ENCODE measurements around the gene ANKFY1.
A peak's percentile ranks its signal among the peaks of the same experiment; 100 is the strongest.

The ANKFY1 gene

DNA sequence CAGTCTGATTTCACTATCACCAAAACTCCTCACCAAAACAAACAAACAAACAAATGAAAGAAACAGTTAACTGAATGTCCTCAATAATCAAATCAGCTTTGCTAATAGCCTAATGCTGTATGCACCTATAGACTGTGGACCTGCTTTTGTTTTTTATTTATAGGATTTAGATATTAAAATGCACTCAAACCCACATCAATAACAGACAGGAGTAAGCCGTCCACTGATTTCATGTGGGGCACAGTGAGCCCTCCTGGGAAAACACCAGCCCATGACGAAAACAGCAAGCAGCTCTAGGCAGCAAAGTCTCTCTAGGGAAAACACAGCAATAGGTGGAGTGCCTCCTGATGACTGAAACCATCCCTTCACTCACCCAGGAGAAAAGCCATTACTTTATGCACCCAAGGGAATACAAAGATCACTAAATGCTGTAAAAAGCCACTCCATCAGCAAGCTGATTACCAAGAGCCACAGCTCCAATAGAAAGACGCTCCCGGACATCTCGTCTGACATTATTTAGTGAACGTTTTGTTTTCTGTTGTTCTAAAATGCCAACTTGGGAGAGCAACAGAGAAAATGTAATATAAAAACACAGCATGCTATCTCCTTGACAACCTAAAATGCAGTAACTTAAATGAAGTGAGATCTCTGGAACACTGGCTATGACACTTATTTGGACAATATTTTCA, 47.8 kb downstream of the ANKFY1 start:
- TF ChIP-seq, protein P1, sequence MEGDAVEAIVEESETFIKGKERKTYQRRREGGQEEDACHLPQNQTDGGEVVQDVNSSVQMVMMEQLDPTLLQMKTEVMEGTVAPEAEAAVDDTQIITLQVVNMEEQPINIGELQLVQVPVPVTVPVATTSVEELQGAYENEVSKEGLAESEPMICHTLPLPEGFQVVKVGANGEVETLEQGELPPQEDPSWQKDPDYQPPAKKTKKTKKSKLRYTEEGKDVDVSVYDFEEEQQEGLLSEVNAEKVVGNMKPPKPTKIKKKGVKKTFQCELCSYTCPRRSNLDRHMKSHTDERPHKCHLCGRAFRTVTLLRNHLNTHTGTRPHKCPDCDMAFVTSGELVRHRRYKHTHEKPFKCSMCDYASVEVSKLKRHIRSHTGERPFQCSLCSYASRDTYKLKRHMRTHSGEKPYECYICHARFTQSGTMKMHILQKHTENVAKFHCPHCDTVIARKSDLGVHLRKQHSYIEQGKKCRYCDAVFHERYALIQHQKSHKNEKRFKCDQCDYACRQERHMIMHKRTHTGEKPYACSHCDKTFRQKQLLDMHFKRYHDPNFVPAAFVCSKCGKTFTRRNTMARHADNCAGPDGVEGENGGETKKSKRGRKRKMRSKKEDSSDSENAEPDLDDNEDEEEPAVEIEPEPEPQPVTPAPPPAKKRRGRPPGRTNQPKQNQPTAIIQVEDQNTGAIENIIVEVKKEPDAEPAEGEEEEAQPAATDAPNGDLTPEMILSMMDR (IDR thresholded peaks at IDR 0.05; ENCODE audit: low read depth, low read length), result no peak
- TF ChIP-seq, protein P2, sequence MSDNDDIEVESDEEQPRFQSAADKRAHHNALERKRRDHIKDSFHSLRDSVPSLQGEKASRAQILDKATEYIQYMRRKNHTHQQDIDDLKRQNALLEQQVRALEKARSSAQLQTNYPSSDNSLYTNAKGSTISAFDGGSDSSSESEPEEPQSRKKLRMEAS (IDR thresholded peaks at IDR 0.05; ENCODE audit: low read depth, low read length), result no peak
- TF ChIP-seq MYC (IDR thresholded peaks at IDR 0.05; ENCODE audit: low read depth, low read length) (no peak), POLR2A (IDR thresholded peaks at IDR 0.05; ENCODE audit: extremely low read depth, insufficient read length) (no peak)
- DNase-seq (ENCODE audit: low read depth), result peak; percentile 11
- no peak overlapping the region for H3K4me3 ChIP-seq (ENCODE audit: low read depth, low read length)

DNA sequence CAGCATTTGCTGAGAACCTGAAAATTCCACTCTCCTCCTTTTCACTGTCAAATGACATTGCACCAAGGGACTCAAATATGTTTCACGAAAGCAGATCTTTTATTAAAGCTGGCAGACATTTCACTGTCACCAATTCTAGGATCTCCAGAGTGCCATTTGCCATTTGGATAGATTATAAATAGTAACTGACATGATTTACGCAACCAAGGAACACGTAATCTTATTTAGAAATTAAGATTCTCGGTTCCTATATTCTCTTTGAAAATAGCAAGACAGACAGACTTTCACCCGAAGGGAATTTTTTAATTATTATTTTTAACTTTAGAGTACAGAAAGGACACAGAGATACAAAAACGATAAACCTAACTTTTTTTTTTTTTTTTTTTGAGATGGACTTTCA, 49.6 kb downstream of the ANKFY1 start:
- TF ChIP-seq, protein P1 (IDR thresholded peaks at IDR 0.05; ENCODE audit: low read depth, low read length), result no peak
- TF ChIP-seq, protein P2 (IDR thresholded peaks at IDR 0.05; ENCODE audit: low read depth, low read length), result no peak
- DNase-seq (ENCODE audit: low read depth), result no peak
- H3K4me3 ChIP-seq (ENCODE audit: low read depth, low read length), result no peak overlapping the region

DNA sequence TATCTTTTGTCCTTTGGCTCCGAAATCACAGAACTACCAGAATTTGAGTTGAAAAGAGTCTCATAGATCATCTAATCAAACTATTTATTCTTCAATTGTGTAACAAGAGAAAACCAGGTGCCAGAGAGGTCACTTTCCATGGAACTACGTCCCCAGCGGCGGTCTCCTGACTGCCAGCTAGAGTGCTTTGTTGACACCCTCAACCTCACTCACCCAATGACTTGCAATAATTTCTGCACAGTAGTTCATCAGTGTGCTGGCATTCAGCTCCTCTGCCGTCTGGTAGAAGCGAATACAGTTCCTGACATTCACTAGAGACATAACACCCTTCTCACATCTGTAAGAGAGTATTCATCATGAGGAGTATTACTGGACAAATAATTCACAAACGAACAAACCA, 54.2 kb downstream of the ANKFY1 start:
- TF ChIP-seq POLR2A (IDR thresholded peaks at IDR 0.05; ENCODE audit: extremely low read depth, insufficient read length), result no peak
- TF ChIP-seq, protein P1 (IDR thresholded peaks at IDR 0.05; ENCODE audit: low read depth, low read length), result no peak
- no peak for TF ChIP-seq MYC (IDR thresholded peaks at IDR 0.05; ENCODE audit: low read depth, low read length)
- TF ChIP-seq, protein P2 (IDR thresholded peaks at IDR 0.05; ENCODE audit: low read depth, low read length), result no peak
- H3K4me3 ChIP-seq (ENCODE audit: low read depth, low read length), result no peak overlapping the region
- no peak for DNase-seq (ENCODE audit: low read depth)

DNA sequence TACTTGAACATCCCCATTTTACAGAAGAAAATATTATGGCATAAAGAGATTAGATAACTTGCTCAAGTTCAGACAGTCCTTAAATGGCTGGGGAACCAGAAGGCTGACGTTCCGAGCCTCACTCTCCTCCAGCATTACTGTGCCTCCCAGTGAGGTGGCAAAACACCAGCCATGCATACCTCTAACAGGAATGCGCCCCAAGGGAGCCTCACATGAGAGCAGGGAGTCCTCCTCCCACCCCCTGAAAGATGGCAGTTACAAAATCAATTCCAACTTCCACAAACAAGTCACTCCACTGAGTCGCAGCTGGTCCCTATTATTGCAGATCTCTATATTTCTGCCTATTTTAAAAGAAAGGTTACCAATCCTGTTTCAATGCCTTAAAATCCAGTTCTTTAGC, 55.5 kb downstream of the ANKFY1 start:
- TF ChIP-seq POLR2A (IDR thresholded peaks at IDR 0.05; ENCODE audit: extremely low read depth, insufficient read length), result no peak
- no peak for TF ChIP-seq MYC (IDR thresholded peaks at IDR 0.05; ENCODE audit: low read depth, low read length)
- TF ChIP-seq, protein P2 (IDR thresholded peaks at IDR 0.05; ENCODE audit: low read depth, low read length), result no peak
- no peak for DNase-seq (ENCODE audit: low read depth)
- no peak overlapping the region for H3K4me3 ChIP-seq (ENCODE audit: low read depth, low read length)

DNA sequence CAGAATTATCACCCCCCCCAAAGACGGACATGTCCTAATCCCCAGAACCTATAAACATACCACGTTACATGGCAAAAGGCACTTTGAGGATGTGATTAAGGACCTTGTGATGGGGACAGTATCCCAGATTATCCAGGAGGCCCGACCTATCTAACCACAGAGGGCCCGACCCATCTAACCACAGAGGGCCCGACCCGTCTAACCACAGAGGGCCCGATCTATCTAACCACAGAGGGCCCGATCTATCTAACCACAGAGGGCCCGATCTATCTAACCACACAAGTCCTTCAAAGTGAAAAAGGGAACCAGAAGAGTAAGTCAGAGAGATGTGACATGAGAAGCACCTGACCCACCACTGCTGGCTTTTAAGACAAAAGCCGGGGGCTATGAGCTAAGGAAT, 56.8 kb downstream of the ANKFY1 start:
- DNase-seq (ENCODE audit: low read depth), result peak; percentile 71
- no peak overlapping the region for H3K4me3 ChIP-seq (ENCODE audit: low read depth, low read length)
- TF ChIP-seq, protein P1 (IDR thresholded peaks at IDR 0.05; ENCODE audit: low read depth, low read length), result no peak
- TF ChIP-seq MYC (IDR thresholded peaks at IDR 0.05; ENCODE audit: low read depth, low read length) (no peak), POLR2A (IDR thresholded peaks at IDR 0.05; ENCODE audit: extremely low read depth, insufficient read length) (no peak)
- TF ChIP-seq, protein P2 (IDR thresholded peaks at IDR 0.05; ENCODE audit: low read depth, low read length), result no peak

DNA sequence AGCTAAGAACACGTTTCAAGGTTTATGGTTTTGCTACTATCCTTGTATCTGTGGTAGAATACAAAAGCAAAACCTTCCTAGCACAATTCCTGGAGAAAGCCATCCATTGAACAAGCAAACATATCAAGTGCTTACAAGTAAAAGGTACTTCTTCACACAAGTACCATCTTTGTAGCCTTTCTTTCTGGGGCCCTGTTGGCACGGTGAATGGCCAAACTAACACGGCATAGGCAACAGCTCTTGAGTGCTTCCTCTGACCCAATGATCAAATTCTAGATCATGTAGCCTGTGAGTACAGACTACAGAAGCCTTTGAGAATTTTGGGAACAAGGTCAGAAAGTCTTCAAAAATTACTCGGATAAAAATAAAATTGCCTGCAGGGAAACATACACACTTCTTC, 57.9 kb downstream of the ANKFY1 start:
- DNase-seq (ENCODE audit: low read depth), result no peak
- no peak overlapping the region for H3K4me3 ChIP-seq (ENCODE audit: low read depth, low read length)
- TF ChIP-seq MYC (IDR thresholded peaks at IDR 0.05; ENCODE audit: low read depth, low read length) (no peak), POLR2A (IDR thresholded peaks at IDR 0.05; ENCODE audit: extremely low read depth, insufficient read length) (no peak)
- TF ChIP-seq, protein P1 (IDR thresholded peaks at IDR 0.05; ENCODE audit: low read depth, low read length), result no peak
- TF ChIP-seq, protein P2 (IDR thresholded peaks at IDR 0.05; ENCODE audit: low read depth, low read length), result no peak

Measured in NB4 (cell line).